ENCODE results near the gene SEPTIN10.
"Not testable (repeated sequence)": the region's sequence is repeated elsewhere in the genome, so short reads cannot be mapped to it uniquely, and the experiment has no call there.

Gene SEPTIN10

GRCh38 chr2:109613922-109614714, at the start of gene SEPTIN10, which contains the start of gene SOWAHC:
TSS of gene SEPTIN10 (minus strand) at chr2:109613966. CDS start at chr2:109613827, 139 bp downstream.
TSS of gene SOWAHC (plus strand) at chr2:109614364. CDS start at chr2:109614490, 126 bp downstream.
- DNase-seq (ENCODE audit: low read depth in 2 of 2): peak; percentile 45 to 70

DNA sequence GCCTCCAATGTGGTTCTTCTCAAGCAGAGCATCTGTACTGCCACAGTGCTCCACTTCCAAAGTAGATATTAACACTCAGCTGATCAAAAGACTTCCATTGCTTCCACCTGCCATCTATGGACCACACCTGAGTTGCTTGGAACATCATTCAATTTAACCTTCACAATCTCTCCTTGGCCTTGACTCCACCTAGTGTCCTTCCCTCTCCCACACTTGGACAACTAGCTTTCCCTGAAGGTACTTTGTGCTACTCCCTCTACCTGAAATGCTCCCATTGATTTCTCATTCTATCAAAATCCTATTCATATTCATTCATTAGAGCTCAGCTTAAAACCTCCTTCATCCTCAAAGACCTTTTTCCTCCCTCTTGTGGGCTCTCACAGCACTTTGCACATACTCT, 49.1 kb upstream of the SEPTIN10 start:
- DNase-seq (ENCODE audit: low read depth in 2 of 2): no peak

GRCh38 chr2:109660046-109660860, 46.5 kb upstream of the SEPTIN10 start:
- no peak for DNase-seq (ENCODE audit: low read depth in 2 of 2)

DNA sequence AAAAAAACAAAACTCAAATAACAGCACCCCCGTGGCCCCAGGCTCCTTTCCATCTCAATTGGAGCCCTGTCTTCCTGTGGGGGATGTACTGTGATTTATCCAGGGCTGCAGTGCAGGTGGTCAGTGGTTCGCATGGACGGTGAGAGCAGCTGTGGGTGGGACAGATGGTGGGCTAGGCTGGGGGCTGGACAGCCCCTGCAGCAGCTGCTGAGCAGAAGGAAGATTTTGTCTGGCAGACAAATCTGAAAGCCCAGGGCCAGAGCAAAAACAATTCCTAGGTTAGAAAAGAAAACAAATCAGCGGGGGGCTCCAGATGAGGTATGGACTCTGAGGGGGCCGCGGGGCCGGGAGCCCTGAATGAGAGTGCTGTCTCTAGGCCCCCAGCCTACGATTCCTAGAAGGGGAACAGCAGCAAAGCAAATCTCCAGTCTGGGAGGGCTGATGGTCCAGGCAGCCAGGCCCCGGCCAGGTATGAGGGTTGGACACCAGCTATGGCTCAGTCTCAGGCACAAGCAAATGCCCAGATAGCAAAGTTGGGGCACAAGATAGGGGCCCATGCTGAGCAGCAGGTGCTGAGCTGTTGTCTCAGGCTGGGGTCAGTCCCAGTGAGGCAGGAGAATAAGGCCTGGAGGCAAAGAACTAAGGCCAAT, 45.8 kb upstream of the SEPTIN10 start:
- no peak for DNase-seq (ENCODE audit: low read depth in 2 of 2)

DNA sequence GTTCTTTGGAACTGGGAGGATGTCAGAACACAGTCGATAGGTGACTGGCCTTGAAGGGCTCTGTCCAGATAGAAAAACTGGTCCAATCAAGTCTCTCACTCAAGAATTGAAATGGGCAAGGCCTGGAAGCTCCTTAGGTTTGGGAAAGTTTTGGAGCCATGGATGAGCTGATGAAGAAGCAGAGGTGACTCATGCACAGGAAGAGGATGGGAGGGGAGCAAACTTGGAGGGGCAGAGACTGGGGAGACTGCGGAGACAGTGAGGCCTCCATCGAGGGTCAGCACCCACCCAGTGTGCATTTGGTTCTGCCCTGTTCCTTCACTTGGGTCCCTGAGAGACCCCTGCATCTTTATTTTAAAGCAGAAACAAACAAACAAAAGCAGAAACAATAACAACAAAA, 41.5 kb upstream of the SEPTIN10 start:
- DNase-seq (ENCODE audit: low read depth in 2 of 2): no peak

DNA sequence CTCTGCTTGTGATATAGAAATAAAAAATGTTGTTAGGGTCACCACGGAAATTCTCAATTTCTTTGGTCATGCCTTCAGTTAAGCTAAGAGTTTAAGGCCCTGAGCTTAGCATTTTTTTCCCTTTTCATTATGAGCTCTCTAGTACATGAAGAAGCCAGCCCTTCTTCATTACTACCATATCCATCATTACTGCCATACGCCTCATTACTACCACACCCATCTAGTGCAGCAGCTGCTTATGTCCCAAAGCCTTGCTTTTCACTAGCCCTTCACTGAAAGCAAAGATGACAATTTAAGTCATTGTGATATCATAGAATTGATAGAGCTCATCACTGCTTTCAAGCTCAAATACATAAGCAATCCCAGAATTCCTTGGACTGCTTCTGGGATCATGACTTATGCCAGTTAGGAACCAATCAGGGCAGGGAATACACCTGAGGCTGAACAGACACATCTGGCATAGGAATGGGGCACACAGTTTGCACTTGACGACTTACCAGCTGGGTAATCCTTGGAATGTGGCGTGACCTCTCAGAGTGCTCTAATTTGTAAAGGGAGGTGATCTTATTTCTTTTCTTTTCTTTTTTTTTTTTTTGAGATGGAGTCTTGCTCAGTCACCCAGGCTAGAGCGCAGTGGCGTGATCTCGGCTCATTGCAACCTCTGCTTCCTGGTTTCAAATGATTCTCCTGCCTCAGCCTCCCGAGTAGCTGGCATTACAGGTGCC, 40.7 kb upstream of the SEPTIN10 start:
- DNase-seq (ENCODE audit: low read depth in 2 of 2): no peak

DNA sequence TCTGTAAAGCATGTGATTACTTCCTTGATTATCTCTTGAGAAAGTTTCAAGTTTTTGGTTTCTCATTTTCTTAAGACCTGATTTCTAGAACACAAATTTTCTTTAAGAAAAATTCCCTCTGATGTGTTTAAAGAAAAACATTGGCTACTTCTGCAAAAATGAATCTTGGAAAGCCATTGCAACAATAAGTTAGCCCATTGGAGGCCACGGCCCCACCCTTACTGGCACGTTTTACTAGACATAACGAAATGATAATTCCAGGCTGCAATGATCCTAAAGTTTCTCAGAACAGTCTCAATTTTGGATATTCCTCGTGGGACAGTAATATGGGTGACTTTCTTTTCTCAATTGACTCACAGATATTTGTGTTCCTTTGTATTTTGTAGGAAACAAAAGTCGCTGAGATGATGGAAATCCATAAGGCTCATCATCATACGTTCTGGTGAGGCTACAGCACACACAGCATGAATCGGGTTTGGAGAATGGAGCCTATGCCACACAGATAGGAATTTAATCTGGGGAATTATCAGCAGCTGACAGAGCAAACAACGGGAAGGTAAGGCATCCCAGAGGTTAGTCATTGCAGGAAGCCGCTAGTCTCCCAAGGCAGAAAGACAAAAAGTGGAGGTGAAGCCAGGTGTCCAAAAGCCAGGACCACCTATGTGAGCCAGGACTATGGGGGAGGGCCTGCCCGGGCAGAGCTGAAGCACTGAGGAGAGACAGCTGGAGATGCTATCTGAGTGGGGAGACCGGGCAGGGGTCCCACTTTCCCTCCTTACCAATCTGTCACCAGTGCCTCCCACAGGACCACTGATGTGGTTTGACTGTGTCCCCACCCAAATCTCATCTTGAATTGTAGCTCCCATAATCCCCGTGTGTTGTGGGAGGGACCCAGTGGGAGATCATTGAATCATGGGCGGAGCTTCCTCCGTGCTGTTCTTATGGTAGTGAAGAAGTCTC, 36.2 kb upstream of the SEPTIN10 start:
- no peak for DNase-seq (ENCODE audit: low read depth in 2 of 2)

GRCh38 chr2:109648041-109648527, 34.3 kb upstream of the SEPTIN10 start:
- no peak for DNase-seq (ENCODE audit: low read depth in 2 of 2)

GRCh38 chr2:109647636-109648035, 33.9 kb upstream of the SEPTIN10 start:
- DNase-seq (ENCODE audit: low read depth in 2 of 2): no peak

DNA sequence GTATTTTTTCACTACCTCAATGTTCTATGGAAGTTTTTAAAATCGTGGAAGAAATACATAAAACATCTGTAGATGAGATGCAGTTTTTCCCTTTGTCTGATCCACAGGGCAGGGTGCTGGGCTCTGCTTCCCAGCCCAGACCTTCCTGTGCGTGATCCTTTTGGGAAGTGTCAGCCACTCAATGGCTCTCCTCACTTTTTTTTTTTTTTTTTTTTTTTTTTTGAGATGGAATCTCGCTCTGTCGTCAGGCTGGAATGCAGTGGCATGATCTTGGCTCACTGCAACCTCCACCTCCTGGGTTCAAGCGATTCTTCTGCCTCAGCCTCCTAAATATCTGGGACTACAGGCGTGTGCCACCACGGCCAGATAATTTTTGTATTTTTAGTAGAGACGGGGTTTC, 33.2 kb upstream of the SEPTIN10 start:
- no peak for DNase-seq (ENCODE audit: low read depth in 2 of 2)

GRCh38 chr2:109645412-109646184, 31.8 kb upstream of the SEPTIN10 start:
- no peak for DNase-seq (ENCODE audit: low read depth in 2 of 2)

- no peak for DNase-seq (ENCODE audit: low read depth in 2 of 2)
Observed at GRCh38 chr2:109644571-109645275, 31.0 kb upstream of the SEPTIN10 start.

GRCh38 chr2:109640000-109640399, 26.2 kb upstream of the SEPTIN10 start:
- DNase-seq (ENCODE audit: low read depth in 2 of 2): not testable (repeated sequence)

- DNase-seq (ENCODE audit: low read depth in 2 of 2): no peak
Observed at GRCh38 chr2:109638795-109639194, 25.0 kb upstream of the SEPTIN10 start.

DNA sequence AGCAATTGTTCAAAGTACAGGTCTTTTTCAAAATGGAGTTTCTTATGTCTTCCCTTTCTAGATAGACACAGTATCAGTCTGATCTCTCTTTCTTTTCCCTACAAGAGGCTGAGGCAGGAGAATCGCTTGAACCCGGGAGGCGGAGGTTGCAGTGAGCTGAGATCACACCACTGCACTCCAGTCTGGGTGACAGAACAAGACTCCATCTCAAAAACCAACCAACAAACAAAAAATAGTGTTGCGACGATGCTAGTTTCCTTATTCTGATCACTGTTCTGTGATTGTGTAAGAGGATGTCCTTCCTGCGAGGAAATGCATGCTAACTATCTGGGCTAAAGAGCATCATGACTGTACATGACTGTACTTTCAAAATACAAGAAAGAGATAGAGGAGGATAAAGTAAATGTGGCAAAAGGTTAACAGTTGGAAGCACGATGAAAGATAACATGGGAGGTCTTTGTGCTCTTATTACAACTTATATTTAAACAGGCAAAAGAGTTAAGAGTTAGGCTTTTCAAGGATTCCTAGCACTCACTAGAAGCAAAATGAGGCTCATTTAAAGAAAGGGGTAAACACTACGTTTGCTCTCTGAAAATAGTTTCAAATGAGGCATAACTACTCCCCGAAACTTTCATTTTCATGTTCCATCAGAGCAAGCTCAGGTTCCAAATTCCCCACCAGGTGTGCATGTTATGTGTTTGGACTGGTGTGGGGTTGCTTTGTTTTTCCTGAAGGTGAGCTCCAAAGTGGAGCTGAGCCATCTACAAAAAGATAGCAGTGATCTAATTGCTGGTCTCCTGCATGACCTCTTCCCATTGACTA, 24.2 kb upstream of the SEPTIN10 start:
- DNase-seq (ENCODE audit: low read depth in 2 of 2): no peak

GRCh38 chr2:109636317-109636716, 22.6 kb upstream of the SEPTIN10 start:
- DNase-seq (ENCODE audit: low read depth in 2 of 2): no peak

DNA sequence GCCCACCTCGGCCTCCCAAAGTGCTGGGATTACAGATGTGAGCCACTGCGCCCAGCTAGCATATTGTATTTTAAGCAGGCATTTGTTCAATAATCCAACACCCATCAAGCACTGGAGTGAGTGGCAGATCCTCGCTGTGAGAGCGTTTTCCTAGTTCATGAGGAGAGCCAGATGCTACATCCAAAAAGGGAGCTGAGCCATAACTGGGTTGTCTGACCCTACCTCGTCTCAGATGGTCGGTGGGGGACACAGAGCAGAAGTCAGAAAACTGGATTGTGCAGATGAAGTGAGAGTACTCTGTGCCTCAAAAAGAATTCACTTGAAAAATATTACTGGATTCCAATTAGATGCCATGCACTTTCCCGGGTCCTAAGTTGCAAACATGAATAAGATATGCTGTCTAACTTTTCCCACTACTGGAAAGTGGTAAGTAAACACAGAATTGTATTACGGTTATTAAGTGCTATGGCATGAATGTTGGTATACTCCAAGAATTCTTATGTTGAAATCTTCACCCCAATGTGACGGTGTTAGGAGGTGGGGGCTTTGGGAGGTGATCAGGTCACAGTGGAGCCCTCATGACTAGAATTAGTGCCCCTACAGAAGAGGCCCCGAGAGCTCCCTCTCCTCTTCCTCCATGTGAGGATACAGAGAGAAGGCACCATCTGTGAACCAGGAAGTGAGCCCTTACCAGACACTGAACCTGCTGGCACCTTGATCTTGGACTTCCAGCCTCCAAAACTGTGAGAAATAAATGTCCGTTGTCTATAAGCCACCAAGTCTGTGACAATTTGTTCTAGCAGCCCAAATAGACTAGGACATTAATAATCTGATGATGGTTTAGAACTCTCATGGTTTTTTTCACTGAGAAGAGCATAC, 21.9 kb upstream of the SEPTIN10 start:
- no peak for DNase-seq (ENCODE audit: low read depth in 2 of 2)

Data from stimulated activated CD4-positive, alpha-beta T cell treated with anti-CD3 and anti-CD28 coated beads, Interleukin-12 subunit alpha, Interleukin-12 subunit beta, amount 100 ng/mL, for 24 hours (primary cell).